ENCODE data around the gene NUDT3.
"Not testable (repeated sequence)": the region's sequence is repeated elsewhere in the genome, so short reads cannot be mapped to it uniquely, and the experiment has no call there.

Gene NUDT3

DNA sequence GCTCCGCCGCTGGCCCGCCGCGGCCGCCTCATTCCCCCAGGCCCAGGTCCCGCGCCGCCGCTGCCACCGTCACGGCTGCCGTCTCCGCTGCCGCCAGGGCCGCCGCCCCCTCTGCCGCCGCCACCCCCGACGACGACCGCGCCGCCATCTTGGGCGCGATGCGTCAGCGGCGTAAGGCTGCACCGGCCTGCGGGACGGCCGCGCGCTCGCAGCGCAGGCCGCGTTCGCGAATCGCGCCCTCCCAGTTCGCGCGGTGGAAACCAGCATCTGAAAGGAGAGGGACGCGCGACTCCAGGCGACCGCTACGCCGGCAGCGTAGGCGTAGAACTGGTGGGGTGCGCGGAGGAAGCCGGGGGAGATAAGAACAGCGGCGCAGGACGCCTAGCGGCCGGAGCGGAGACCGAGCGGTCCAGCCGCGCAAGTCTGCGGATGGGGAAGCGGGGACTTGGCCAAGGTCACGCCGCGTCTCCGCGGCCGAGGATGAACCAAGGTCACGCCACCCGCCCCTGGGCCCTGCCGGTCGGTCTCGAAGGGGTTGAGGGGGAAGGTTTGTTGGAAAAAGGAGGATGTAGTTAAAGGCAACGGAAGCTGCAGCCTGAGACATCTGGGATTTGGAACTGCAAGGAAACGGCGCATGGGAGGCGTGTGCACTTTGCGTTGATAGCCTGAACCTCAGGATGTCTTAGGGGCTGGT, at the start of gene NUDT3:
Gene NUDT3, minus strand, starts transcription at position 173 of the 694 bp plus-strand sequence. CDS start 307 bp downstream, outside the sequence.
- DNase-seq (ENCODE audit: low spot score) = peak; percentile 95

DNA sequence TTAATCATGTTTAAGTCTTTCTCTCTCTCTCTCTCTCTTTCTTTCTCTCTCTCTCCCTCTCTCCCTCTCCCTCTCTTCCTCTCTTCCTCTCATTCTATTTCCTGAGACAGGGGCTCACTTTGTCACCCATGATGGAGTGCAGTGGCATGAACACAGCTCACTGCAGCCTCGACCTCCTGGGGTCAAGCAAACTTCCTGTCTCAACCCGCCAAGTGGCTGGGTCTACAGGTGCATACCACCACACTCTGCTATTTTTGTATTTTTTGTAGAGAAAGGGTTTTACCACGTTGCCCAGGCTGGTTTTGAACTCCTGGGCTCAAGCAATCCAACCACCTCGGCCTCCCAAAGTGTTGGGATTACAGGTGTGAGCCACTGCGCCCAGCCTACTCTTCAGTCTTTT, 49.1 kb upstream of the NUDT3 start:
- no peak for DNase-seq (ENCODE audit: low spot score)

DNA sequence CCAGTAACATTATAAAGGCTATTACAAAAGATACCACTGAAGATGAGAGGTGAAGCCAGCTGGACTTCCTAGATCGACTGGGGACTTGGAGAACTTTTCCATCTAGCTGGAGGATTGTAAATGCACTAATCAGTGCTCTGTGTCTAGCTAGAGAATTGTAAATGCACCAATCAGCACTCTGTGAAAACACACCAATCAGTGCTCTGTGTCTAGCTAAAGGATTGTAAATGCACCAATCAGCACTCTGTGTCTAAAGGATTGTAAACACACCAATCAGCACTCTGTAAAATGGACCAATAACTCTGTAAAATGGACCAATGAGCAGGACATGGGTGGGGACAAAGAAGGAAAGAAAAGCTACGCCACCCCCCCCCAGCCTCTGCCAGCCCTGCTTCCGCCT, 47.0 kb upstream of the NUDT3 start:
- DNase-seq (ENCODE audit: low spot score) = no peak

DNA sequence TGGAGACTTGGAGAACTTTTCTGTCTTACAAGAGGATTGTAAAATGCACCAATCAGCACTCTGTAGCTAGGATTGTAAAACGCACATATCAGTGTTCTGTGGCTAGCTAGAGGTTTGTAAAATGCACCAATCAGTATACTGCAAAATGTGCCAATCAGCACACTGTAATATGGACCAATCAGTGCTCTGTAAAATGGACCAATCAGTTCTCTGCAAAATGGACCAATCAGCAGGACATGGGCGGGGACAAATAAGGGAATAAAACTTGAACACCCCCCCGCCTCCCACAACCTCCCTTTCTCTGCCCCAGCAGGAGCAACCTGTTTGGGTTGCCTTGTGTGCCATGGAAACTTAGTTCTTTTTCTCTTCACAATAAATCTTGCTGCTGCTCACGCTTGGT, 46.2 kb upstream of the NUDT3 start:
- no peak for DNase-seq (ENCODE audit: low spot score)

DNA sequence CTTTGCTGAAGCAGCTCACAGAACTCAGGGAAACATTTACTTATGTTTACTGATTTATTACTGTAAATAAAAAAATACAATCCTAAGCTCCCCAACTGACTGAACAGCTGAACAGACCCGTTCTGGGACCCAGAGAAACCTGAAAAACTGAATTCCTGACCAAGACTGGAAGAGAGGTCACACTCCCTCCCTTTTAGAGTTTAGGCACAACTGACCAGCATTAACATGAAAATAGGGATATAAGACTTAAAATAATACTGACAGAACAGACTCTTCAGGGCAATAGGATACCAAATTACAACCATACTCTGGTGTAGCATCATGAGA, 45.1 kb upstream of the NUDT3 start:
- DNase-seq (ENCODE audit: low spot score) = no peak

DNA sequence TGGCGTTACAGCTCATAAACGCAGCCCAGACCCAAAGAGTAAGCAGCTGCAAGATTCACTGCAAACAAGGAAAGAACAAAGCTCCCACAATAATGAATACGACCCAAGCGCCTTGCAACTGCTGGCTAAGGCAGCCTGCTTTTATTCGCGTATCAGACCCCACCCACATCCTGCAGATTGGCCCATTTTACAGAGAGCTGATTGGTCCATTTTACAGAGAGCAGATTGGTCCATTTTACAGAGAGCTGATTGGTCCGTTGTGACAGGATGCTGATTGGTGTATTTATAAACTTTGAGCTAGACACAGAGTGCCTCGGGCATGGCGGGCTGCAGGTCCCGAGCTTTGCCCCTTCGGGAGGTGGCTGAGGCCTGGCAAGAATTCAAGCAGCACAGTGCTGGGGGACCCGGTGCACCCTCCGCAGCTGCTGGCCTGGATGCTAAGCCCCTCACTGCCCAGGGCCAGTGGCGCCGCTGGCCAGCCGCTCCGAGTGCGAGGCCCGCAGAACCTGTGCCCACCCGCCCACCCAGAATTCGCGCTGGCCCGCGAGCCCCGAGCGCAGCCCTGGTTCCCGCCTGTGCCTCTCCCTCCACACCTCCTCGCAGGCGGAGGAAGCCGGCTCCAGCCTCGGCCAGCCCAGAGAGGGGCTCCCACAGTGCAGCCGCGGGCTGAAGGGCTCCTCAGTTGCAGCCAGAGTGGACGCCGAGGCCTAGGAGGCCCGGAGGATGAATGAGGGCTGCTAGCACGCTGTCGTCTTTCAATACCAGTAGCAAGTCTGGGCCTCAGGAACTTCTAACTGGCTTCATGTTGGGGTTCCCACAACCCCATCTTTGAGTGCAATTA, 44.6 kb upstream of the NUDT3 start:
- no peak for DNase-seq (ENCODE audit: low spot score)

DNA sequence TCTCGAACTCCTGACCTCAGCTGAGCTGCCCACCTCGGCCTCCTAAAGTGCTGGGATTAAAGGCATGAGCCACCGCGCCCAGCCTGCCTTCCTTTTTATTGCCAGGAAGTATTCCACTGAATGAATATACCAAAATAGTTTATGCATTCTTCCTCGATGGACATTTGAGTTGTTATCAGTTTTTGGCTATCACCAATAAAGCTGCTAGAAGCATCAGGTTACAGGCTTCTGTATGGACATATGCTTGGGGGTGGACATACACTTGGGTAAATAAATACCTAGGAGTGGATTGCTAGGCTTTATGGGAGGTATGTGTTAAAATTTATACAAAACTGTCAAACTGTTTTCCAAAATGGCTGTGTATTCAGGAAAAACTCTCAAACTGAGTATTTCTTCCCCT, 43.4 kb upstream of the NUDT3 start:
- DNase-seq (ENCODE audit: low spot score) = no peak

DNA sequence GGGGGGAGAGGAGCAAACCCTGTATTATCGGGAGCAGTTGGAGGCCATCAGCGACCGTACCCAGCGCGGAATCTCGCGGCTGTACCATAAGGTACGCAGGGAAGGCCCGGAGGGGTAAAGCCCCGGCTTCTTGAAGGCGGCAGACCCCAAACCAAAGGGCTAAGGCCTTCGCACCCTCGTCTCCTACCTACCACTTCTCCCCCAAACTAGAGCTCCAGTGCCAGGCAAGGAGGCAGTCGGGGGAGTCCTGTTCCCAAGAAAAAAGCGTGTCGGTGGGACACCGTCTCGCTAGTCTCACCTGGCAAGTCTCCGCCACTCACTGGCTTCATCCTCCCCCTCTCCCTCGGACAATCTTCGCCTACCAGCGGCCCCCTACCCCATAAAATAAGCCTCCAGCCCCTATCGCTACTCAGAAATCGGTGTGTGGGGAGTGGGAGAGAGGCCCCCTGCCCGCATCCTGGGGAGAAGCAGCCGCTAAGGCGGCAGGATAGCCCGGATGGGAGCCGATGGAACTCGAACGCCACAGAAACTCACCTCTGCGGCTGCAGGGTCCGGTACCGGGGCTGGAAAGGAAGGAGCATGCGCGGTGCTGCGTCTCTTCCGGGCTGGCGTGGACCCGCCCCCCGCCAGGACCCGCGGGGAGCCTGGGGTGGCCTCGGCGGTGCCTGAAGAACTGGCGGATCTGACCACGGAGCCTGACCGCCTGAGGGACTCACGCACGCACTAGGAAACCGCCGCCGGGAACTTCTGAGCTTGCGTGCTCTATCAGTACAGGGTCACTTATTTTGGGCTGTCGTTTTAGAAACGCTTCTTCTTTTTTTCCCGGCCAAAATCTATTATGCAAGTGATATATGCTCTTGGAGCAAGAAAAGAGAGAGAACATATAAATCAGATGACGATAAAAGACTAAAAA, 33.3 kb upstream of the NUDT3 start, which contains the start of gene RPS10:
Gene RPS10, minus strand, starts transcription at position 572 of the 913 bp plus-strand sequence. CDS start 848 bp downstream, outside the sequence.
- DNase-seq (ENCODE audit: low spot score) = peak; percentile 100

DNA sequence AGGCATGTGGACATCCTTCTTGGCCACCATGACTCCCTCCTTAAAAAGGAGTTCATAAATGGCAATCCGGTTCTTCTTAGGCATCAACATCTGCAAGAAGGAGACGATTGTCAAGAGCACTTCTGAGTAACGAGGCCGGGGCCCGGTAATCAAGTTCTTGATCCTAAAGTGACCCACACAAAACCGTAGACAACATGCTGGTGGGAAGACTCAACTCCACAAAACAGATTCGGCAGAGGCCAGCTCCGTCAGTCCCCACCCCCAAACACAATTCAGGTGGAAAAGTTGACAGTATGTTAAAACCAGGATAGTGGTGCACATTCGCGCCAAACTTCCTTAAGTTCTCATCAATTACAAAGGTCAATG, 32.6 kb upstream of the NUDT3 start:
- DNase-seq (ENCODE audit: low spot score) = no peak

DNA sequence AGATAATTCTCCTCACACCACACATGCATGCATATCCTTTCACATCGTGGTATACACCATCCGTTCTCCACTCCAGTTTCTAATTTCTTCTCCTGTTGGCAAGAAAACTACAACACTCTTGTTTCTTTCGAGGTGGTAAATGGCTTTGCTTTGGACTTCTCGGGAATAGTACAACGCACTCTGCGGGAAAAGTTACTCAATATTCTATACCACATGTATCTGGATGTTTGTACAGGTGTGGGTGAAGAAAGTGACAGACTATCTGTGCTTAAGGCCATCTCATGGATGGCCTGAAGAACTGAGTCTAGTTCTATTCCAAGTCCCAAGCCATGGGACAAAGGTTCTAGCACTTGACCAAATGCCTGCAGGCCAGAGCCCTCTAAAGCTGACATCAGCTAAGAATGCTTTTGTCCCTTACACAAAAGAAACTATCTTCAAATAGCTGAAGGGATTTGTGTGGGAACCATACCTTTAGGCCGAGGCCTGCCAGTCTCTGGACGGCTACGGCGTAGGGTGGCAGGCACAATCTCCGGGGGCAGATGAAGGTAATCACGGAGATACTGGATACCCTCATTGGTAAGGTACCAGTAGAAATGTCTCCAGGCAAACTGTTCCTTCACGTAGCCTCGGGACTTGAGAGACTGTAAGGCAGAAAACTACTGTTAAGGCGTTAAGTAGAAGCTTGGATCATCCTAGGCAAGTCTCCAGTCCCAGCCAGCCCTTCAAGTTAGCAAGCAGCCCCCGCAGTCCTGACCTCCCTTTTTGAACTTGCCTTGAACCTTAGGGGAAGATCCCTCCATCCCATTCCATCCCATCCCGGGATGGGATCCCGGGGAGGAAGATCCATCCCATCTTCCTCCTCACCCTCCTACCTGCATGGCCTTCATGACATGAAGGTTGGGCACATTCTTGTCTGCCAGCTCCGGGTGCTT, 32.0 kb upstream of the NUDT3 start:
- no peak for DNase-seq (ENCODE audit: low spot score)

DNA sequence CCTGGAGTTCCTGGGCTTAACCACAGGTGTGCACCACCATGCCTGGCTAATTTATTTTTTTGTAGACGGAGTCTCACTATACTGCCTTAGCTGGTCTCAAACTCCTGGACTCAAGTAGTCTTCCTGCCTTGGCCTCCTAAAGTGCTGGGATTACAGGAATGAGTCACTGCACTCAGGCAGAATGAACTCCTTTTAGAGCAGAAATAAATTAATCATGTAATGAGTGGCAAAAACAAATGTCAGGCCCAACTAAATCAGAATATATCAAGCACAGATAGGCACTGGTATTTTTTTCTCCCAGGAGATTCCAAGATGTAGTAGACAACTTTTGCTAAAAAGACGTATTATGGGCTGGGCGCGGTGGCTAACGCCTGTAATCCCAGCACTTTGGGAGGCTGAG, 30.8 kb upstream of the NUDT3 start:
- no peak for DNase-seq (ENCODE audit: low spot score)

DNA sequence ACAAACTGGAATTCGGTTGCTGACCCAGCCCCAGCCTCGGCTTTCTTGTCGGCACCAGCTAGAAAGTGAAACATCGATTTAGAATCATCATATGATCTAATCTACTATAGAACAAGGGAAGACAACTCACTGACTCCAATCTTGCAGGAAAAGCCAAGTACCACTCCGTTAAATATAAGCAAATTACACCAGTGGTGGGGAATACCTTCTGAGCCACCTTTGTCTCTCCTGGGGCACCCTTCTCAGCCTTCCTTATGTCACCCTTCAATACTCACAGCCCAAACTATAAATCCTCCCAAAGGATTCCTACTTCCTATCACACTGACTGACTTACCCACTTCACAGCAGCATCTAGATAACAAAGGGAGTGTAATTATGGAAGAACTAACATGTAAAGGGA, 25.9 kb upstream of the NUDT3 start:
- DNase-seq (ENCODE audit: low spot score) = no peak

DNA sequence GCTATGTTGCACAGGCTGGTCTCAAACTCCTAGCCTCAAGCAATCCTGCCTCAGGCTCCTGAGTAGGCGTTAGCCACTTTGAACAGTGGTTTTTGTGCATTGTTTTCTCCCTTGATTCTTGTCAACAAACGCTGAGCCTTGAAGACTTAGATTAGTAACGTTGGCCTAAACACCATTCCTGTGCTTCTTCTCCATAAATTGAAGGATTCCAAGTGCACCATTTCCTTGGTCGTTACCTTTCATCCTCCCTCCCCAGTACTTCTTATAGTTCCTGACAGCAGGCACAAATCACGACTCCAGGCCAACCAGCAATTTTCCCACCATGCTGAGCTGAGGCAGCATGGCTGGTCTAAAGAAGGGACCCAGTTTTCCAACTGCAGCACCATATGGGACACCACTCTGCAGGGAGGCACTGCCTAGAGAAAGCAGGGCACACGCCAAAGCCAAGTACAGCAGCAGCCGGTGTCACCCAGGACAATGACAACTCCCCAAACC, 24.5 kb upstream of the NUDT3 start:
- no peak for DNase-seq (ENCODE audit: low spot score)

DNA sequence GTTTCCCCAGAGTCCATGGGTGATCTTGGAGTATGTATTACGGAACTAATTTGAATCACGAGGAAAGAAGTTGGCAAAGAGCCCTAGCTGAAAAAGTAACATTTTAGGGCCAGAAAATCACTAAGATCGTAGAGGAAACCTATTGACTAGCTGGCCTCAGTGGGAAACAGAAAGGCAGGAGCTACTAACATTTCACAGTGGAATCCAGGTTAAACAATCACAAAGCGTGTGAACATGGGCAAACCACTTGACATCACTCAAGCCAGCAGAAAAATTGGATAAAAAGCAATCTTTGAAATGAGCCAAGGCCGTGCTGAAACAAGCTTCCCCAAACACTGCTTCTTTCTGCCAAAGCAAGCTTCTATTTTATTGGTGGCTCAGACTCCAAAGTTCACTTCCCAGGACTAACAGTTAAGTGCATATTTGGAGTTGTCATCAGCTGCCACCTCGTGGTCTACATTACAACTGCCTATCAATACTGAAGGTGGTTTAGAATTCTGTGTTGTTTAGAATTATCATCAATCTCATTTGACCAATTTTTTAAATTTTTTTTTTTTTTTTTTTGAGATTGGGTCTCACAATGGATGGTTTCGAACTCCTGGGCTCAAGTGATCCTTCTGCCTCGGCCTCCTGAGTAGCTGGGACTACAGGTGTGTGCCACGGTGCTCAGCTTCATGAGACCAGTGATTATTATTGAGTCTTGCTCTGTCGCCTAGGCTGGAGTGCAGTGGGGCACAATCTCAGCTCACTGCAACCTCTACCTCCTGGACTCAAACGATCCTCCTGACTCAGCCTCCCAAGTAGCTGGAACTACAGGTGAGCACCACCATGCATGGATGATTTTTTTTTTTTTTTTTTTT, 22.8 kb upstream of the NUDT3 start:
- DNase-seq (ENCODE audit: low spot score) = peak; percentile 80

DNA sequence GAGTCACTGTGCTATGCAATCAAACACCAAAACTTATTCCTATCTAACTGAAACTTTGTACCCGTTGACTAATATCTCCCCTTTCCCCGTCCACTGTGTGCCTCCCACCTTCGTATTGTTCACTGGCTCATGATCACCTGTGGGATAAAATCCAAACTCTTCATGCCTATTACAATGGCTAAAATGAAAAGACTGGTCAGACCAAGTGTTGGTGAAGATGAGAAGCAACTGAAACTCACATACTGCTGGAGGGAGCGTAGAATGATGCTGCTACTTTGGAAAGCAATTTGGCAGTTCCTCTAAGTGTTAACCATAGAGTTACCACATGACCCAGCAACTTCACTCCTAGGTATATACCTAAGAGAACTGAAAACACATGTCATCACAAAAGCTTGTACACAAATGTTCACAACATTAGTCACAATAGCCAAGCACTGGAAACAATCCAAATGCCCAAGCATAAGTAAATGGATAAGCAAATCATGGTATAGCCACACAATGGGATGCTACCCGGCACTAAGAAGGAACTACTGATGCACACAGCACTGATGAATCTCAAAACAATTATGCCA, 20.3 kb upstream of the NUDT3 start:
- DNase-seq (ENCODE audit: low spot score) = no peak

DNA sequence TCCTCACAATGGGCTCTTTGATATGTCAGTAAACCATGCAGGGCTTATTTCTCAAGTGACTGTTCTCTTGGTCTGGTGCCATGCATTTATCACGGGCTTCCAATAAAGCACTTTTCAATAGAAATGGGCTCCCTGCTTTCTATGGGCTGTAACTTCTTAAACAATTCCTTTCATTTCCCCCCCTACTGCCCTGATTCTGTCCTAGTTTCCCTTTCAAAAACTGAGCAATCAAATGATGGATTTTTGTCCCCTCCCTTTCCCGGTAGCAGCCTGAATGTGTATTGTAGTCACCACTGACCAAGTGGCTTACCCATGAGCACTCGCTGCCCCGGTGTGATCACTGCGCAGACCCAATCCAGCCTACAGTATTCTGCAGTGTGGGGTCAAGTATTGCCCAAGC, 19.5 kb upstream of the NUDT3 start:
- DNase-seq (ENCODE audit: low spot score) = no peak

DNA sequence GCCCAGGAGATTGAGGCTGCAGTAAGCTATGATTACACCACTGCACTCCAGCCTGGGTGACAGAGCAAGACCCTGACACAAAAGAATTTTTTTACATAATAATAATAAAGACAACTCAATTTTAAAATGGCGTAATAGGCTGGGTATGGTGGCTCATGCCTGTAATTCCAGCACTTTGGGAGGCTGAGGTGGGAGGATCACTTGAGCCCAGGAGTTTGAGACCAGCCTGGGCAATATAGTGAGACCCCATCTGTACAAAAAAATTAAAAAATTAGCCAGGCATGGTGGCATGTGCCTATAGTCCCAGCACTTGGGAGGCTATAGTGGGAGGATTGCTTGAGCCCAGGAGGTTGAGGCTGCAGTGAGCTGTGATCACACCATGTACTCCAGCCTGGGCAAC, 15.4 kb upstream of the NUDT3 start:
- DNase-seq (ENCODE audit: low spot score) = not testable (repeated sequence)

DNA sequence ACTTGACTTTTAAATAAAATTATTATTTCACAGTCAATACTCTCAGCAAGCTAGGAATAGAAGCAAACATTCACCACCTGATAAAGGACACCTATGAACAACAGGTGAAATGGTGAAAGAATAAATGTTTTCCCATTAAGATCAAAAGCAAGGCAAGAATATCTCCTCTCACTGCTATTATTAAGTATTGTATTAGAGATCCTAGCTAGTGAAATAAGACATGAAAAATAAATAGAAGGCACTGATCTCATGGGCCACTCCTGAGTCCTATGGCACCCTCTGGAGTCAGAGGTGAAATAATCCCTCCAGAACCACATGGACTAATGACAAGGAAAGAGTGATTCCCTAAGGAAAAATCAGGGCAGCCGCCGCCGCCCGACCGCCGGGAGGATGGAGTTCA, 4.0 kb upstream of the NUDT3 start:
- no peak for DNase-seq (ENCODE audit: low spot score)

DNA sequence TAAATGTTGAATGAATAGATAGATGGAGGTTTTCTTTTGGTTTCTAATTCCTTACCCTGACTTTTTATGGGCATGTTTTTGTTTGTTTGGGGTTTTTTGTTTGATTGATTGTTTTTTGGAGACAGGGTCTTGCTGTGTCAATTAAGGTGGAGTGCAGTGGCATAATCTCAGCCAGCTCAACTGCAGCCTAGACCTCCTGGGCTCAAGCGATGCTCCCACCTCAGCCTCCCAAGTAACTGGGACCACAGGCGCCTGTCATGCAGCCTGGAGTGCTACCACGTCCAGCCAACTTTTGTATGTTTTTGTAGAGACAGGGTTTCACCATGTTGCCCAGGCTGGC, 1.5 kb upstream of the NUDT3 start:
- no peak for DNase-seq (ENCODE audit: low spot score)

Data from AG08395 (cell line).